Measurements from ENCODE around the gene SKIDA1. TPM values are rescaled to one million over a fixed set of nuclear protein-coding genes. Genes with fewer than 3 reads are reported as not detected.

SKIDA1 gene
- total RNA-seq, 1 donor from 2014 or later, result 2.1 TPM

- no peak for DNase-seq (ENCODE audit: low read depth)
These were observed 37.9 kb downstream of the SKIDA1 start for GRCh38 chr10:21487416-21488180.

GRCh38 chr10:21482821-21483220 lies 42.7 kb downstream of the SKIDA1 start:
- DNase-seq (ENCODE audit: low read depth), result no peak

- no peak for DNase-seq (ENCODE audit: low read depth)
These were observed 44.1 kb downstream of the SKIDA1 start for GRCh38 chr10:21481407-21481806.

- DNase-seq (ENCODE audit: low read depth), result peak; percentile 92
These were observed 45.7 kb downstream of the SKIDA1 start for GRCh38 chr10:21479570-21480315.

GRCh38 chr10:21475393-21475792 lies 50.1 kb downstream of the SKIDA1 start:
- no peak for DNase-seq (ENCODE audit: low read depth)

GRCh38 chr10:21473541-21473940 lies 51.9 kb downstream of the SKIDA1 start:
- no peak for DNase-seq (ENCODE audit: low read depth)

GRCh38 chr10:21473135-21473534 lies 52.3 kb downstream of the SKIDA1 start:
- no peak for DNase-seq (ENCODE audit: low read depth)

- DNase-seq (ENCODE audit: low read depth), result no peak
These were observed 57.4 kb downstream of the SKIDA1 start for GRCh38 chr10:21468086-21468485.

GRCh38 chr10:21467633-21468032 lies 57.8 kb downstream of the SKIDA1 start:
- DNase-seq (ENCODE audit: low read depth), result no peak

- peak; percentile 18 for DNase-seq (ENCODE audit: low read depth)
These were observed 61.3 kb downstream of the SKIDA1 start for GRCh38 chr10:21464134-21464533.

Other genes with a start within 250 kb of the SKIDA1 start
- 26.7 and 42.7 TPM in 2 replicates for gene MLLT10, start 8.6 kb upstream of the SKIDA1 start, total RNA-seq

All from renal cortical epithelial cell (primary cell).